GM18507 (cell line): ENCODE measurements around the gene NMNAT3.

ENCODE experiments used
- DNase-seq: peaks from one replicate; pipeline ENCODE4 v3.0.0; 2011; ENCODE audit warnings: low read depth; ENCODE audit not compliant: insufficient read length; ENCODE audit errors: extremely low spot score
- FAIRE-seq: peaks from 2 replicates; lab custom pipeline; 2011; peaks lifted over from hg19 to GRCh38; lab: Jason Lieb, UNC

The NMNAT3 gene

GRCh38 chr3:139646512-139646911 lies 31.3 kb downstream of the NMNAT3 start:
- DNase-seq (no peak), FAIRE-seq (no peak)

DNA sequence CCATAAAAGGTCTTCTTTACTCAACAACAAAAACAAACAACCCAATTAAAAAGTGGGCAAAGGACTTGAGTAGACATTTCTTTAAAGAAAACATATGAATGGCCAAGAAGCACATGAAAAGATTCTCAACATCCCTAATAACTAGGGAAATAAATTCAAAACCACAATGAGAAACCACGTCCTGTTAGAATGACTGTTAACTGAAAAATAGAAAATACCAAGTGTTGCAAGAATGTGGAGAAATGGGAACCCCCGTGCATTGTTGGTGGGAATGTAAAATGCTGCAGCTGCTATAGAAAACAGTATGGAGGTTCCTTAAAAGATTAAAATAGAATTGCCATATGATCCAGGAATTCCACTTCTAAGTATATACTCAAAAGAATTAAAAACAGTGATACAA lies 34.8 kb downstream of the NMNAT3 start:
- FAIRE-seq (no peak), DNase-seq (no peak)

- FAIRE-seq = no peak
- DNase-seq = no peak
Observed at GRCh38 chr3:139640456-139640855, 37.3 kb downstream of the NMNAT3 start.

DNA sequence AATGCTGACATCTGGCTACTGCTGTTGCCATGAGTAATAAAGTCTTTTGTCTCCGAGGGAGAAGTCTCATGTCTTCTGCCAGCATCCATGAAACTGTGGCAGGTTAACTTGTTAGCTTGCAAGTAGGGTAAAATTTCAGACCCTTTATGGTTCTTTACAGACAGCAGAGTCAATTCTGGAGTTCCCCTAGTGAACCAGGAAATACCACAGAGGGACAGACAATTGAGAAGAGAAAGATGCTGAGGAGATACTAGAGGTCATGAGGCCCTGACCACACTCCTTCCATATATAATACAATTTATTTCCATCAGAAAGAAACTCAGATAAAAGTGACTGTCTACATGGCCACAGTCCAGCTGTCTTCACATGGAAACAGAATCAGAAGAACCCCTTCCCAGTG lies 38.1 kb downstream of the NMNAT3 start:
- FAIRE-seq (no peak), DNase-seq (no peak)

GRCh38 chr3:139638518-139638917 lies 39.3 kb downstream of the NMNAT3 start:
- DNase-seq (no peak), FAIRE-seq (no peak)

- no peak for FAIRE-seq
Observed at GRCh38 chr3:139636511-139636910, 41.3 kb downstream of the NMNAT3 start.

DNA sequence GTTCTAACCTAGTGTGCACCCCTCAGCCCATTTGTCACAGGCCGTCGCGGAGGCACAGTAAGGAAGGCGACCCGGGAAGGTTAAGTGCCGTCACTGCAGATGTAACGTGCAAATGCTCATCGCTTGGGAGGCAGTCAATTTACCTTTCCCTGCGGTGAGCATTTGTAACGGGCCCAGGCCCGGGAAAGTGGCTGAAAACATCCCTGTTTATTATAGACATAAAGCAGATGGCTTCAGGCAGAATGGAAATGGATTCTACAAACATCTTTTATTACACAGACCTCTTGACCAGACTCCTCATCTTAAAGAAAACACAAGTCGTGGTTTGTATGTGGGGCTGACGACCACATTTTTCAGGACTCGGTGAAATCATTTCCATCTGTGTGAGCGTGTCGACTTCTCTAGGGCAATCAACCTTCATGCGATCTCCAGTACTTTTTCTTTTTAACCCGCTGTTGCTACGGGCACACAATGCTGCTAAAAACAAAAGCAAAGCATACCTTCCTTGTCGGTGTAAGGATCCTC lies 43.6 kb downstream of the NMNAT3 start:
- no peak for DNase-seq
- no peak for FAIRE-seq

More at GRCh38 chr3:139636511-139636910, 41.3 kb downstream of the NMNAT3 start:
- DNase-seq = no peak

GRCh38 chr3:139633511-139633910 lies 44.3 kb downstream of the NMNAT3 start:
- DNase-seq = no peak
- FAIRE-seq = no peak

- FAIRE-seq (no peak), DNase-seq (no peak)
Observed at GRCh38 chr3:139630542-139630941, 47.2 kb downstream of the NMNAT3 start.

- DNase-seq (peak; percentile 7), FAIRE-seq (peak; percentile 35)
Observed at GRCh38 chr3:139629033-139629432, 48.7 kb downstream of the NMNAT3 start.

DNA sequence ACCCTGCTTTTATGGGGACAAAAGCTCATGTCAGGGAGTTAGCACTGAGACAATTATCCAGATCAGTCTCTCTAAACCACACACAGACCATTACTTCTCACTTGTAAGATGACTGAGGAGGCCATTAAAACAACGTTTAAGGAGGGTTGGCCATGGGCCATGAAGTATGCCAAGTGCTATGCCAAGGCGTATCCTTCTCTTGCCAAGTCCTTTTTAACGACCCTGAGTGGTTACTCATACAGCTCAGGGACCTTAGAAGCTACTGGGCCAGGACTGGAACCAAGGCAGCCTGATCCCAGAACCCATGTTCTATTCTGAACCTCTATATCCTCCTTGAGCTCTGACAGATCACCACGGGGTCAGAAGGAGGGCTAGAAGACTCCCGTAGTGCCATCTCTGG lies 50.0 kb downstream of the NMNAT3 start:
- DNase-seq = no peak

GRCh38 chr3:139620438-139620837 lies 57.3 kb downstream of the NMNAT3 start:
- no peak for FAIRE-seq
- DNase-seq = no peak

More for the DNA sequence above, 50.0 kb downstream of the NMNAT3 start:
- no peak for FAIRE-seq

DNA sequence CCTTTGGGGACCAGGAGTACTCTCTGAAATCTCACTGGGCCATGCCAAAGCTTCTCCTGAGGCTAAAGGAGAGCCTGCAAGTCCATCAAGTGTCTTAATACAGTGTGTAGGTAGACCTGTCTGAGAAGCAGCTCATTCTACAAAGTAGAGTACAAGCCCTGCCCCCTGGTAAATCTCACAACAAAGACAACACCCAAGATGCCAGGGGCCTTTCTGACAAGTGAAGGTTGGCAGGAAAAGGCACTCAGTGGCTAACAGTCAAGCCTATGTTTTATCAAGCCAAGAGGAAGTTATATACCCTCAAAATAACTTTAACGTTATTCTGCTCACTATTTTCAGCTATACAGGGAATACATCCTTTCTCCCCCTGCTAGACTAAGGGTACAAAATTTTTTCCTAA lies 58.3 kb downstream of the NMNAT3 start:
- FAIRE-seq (no peak), DNase-seq (no peak)

DNA sequence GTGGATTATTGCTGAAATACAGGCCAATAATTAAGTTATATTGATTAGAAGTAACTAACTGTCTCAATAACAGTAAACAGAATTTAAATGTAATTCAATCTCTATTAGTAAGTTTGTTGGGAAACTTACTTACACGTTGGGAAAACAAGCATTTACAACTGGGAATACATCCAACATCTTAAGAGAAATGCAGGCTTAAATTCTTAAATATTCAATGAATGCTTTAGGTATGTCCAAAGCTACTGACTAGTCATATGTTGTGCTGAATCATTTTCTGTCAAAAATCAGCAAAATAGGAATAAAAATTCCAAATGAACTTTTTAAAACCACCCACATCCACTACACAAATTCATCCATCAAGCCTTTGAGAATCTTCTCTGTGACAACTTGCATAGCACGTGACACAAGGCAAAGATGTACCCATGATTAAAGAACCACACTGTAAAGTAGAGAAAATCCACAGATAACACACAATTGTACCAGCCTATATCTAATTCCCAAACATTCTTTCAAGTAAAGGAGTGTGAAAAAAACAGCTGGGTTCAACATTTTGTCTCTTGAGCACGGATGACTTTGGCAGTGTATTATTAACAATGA lies 60.0 kb downstream of the NMNAT3 start:
- DNase-seq (no peak), FAIRE-seq (no peak)

- DNase-seq (no peak), FAIRE-seq (no peak)
Observed at GRCh38 chr3:139611528-139611927, 66.2 kb downstream of the NMNAT3 start.

GRCh38 chr3:139610886-139611285 lies 66.9 kb downstream of the NMNAT3 start:
- FAIRE-seq (no peak), DNase-seq (no peak)

GRCh38 chr3:139608924-139609323 lies 68.8 kb downstream of the NMNAT3 start:
- DNase-seq = no peak
- FAIRE-seq = no peak

GRCh38 chr3:139608108-139608380 lies 69.7 kb downstream of the NMNAT3 start:
- FAIRE-seq (no peak), DNase-seq (no peak)

DNA sequence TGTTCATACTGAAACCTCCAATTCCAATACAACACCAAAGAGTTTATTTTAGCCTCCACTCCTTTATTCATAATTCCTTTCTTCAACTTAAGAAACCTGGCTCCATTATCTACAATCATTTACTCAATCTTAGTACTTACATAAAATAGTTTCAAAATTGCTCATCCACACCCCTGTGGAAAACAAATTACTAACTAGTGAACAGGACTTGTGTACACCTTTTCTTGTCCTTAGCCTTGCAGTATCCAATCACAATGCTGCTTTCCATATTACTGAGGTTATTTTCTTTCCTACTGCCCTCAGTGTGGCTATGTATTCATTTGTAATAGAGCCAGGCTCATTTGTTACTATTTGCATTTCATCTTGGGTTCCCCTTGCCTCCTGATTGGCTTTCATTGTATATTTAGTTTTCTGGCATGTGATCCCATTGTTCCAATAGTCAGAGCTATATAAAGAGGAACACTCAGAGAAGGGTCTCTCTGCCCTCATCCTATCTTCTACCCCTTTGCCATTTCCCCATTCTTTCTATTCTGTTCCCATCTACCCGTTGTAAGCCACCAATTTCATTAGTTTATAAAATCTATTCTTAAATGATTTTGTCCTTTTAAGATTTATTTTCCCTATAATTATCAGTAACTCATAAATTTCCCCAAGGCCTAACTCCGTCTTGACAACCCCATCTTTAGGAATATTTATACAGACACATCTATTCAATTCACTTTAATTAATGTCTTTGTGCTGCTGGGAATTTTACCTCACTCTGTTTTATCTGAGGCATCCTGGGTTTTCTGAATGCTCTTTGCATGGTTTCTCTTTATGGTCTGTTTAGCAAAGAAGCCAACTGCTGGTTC lies 70.3 kb downstream of the NMNAT3 start:
- DNase-seq (no peak), FAIRE-seq (no peak)

DNA sequence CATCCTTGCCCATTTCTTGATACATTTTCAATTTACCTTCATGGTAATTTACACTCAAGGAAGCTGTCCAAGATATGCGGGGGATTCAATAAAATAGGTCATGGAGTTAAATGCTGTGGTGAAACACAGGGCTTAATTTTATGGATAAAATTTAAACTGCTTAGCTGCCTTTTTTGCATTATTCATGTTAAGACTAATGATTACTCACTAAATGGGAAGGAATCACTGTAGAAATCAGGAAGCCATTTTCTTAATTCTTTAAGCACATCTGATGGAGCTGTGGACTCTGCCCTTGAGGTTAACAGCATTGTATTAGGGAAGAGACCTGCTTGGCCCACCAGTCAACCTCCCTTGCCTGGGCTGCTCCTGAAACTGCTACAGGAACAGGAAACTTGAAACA lies 75.8 kb downstream of the NMNAT3 start:
- FAIRE-seq = no peak
- DNase-seq = no peak
